ENCODE data around the gene TMEM135.

- no peak for TF ChIP-seq CTCF (IDR thresholded peaks at IDR 0.05)
- no peak for TF ChIP-seq POLR2A (IDR thresholded peaks at IDR 0.05)
These were observed 243.8 kb downstream of the TMEM135 start for GRCh38 chr11:87281496-87281895.

Data from thyroid gland (tissue), 4 donors.